Mesenchymal stem cell (in vitro differentiated cells and primary cell): ENCODE data around the gene SIGLEC10.
A peak's percentile ranks its signal among the peaks of the same experiment; 100 is the strongest.

Experiments
- DNase-seq: peaks from one replicate; pipeline ENCODE4 v3.0.0-alpha.2; 2013
- H2AFZ ChIP-seq: one replicate; pipeline ENCODE4 v1.6.1; 2013; ENCODE audit warnings: low read depth, mild to moderate bottlenecking, control low read depth, inconsistent platforms, low read length, moderate library complexity
- H2AK5ac ChIP-seq: 2 replicates; pipeline ENCODE4 v1.6.1; 2013; ENCODE audit warnings: low read length, moderate library complexity, mild to moderate bottlenecking, inconsistent platforms; ENCODE audit not compliant: severe bottlenecking
- H2BK120ac ChIP-seq: one replicate; pipeline ENCODE4 v1.6.1; 2013; ENCODE audit warnings: low read depth, mild to moderate bottlenecking, inconsistent platforms, low read length, moderate library complexity
- H2BK12ac ChIP-seq, 2 experiments: one replicate each; pipeline ENCODE4 v1.6.1; 2013; ENCODE audit warnings: inconsistent platforms in 2 of 2, low read length in 2 of 2, mild to moderate bottlenecking in 2 of 2, moderate library complexity in 2 of 2, control low read depth in 1 of 2
- H2BK15ac ChIP-seq: one replicate; pipeline ENCODE4 v1.6.1; 2013; ENCODE audit warnings: mild to moderate bottlenecking, low read depth, inconsistent platforms; ENCODE audit not compliant: poor library complexity, severe bottlenecking
- H2BK5ac ChIP-seq: 2 replicates; pipeline ENCODE4 v1.6.1; 2013; ENCODE audit warnings: low read depth, mild to moderate bottlenecking, low read length, control low read depth, inconsistent platforms; ENCODE audit not compliant: poor library complexity, severe bottlenecking
- H3K14ac ChIP-seq, 2 experiments: one replicate each; pipeline ENCODE4 v1.6.1; 2013; ENCODE audit warnings: inconsistent platforms in 2 of 2, low read length in 2 of 2, control low read depth in 1 of 2, mild to moderate bottlenecking in 1 of 2, moderate library complexity in 1 of 2
- H3K18ac ChIP-seq, 2 experiments: one replicate each; pipeline ENCODE4 v1.6.1; 2013; ENCODE audit warnings: inconsistent platforms in 2 of 2, low read length in 2 of 2, control low read depth in 1 of 2, low read depth in 1 of 2, mild to moderate bottlenecking in 1 of 2
- H3K23ac ChIP-seq, 2 experiments: one replicate each; pipeline ENCODE4 v1.6.1; 2013; ENCODE audit warnings: inconsistent platforms in 2 of 2, low read length in 2 of 2, mild to moderate bottlenecking in 2 of 2, moderate library complexity in 2 of 2, control low read depth in 1 of 2
- H3K27ac ChIP-seq: 2 replicates; pipeline ENCODE4 v1.5.1; 2013; ENCODE audit warnings: mild to moderate bottlenecking, moderate library complexity, low read length, control low read depth, inconsistent platforms; ENCODE audit not compliant: poor library complexity, severe bottlenecking
- H3K27me3 ChIP-seq, 2 experiments: 2 replicates each; pipeline versions ENCODE4 v1.6.1 to v1.7.0; 2013; ENCODE audit warnings: low read length in 2 of 2, mild to moderate bottlenecking in 2 of 2, moderate library complexity in 2 of 2, control low read depth in 1 of 2, inconsistent platforms in 1 of 2; ENCODE audit not compliant: control insufficient read depth in 1 of 2, insufficient read depth in 1 of 2
- H3K36me3 ChIP-seq, 2 experiments: 2 replicates each; pipeline versions ENCODE4 v1.6.1 to v1.7.0; 2013; ENCODE audit warnings: low read length in 2 of 2, control low read depth in 1 of 2, inconsistent platforms in 1 of 2, low read depth in 1 of 2, mild to moderate bottlenecking in 1 of 2; ENCODE audit not compliant: insufficient read depth in 2 of 2, control insufficient read depth in 1 of 2
- H3K4ac ChIP-seq, 2 experiments: one replicate each; pipeline ENCODE4 v1.6.1; 2013; ENCODE audit warnings: inconsistent platforms in 2 of 2, low read length in 2 of 2, mild to moderate bottlenecking in 2 of 2, moderate library complexity in 2 of 2, control low read depth in 1 of 2, low read depth in 1 of 2
- H3K4me1 ChIP-seq: 2 replicates; pipeline ENCODE4 v1.6.1; 2013; ENCODE audit warnings: low read depth, low read length, control low read depth; ENCODE audit not compliant: control insufficient read depth, insufficient read depth
- H3K4me2 ChIP-seq: 2 replicates; pipeline ENCODE4 v1.6.1; 2013; ENCODE audit warnings: low read length, mild to moderate bottlenecking, inconsistent platforms; ENCODE audit not compliant: poor library complexity, severe bottlenecking
- H3K4me3 ChIP-seq, 2 experiments: 2 replicates each; pipeline versions ENCODE4 v1.5.1 to v1.7.0; 2013; ENCODE audit warnings: low read length in 2 of 2, mild to moderate bottlenecking in 2 of 2, control low read depth in 1 of 2, low read depth in 1 of 2; ENCODE audit not compliant: insufficient read depth in 1 of 2
- H3K79me1 ChIP-seq: replicated peaks from 2 replicates; pipeline ENCODE4 v1.6.1; 2013; ENCODE audit warnings: mild to moderate bottlenecking, control low read depth, low read length, inconsistent platforms; ENCODE audit not compliant: poor library complexity, severe bottlenecking
- H3K9ac ChIP-seq: 2 replicates; pipeline ENCODE4 v1.7.0; 2013; ENCODE audit warnings: mild to moderate bottlenecking, low read length, moderate library complexity
- H3K9me3 ChIP-seq: 2 replicates; pipeline ENCODE4 v1.7.0; 2013; ENCODE audit warnings: mild to moderate bottlenecking, low read length; ENCODE audit not compliant: control insufficient read depth
- H4K8ac ChIP-seq: one replicate; pipeline ENCODE4 v1.6.1; 2013; ENCODE audit warnings: inconsistent platforms, mild to moderate bottlenecking, low read length, moderate library complexity
- H4K91ac ChIP-seq: one replicate; pipeline ENCODE4 v1.6.1; 2013; ENCODE audit warnings: mild to moderate bottlenecking, low read length, inconsistent platforms
- WGBS: methylation state at CpG from one replicate; pipeline ENCODE4 v1.1.7; 2013; ENCODE audit warnings: mixed read lengths; 5-methylcytosine and 5-hydroxymethylcytosine counted together

The SIGLEC10 gene

GRCh38 chr19:51462276-51462675 is 44.8 kb upstream of the SIGLEC10 start:
- no peak overlapping the region for H2BK120ac ChIP-seq
- H3K23ac ChIP-seq: no peak overlapping the region

GRCh38 chr19:51461723-51462161 is 44.3 kb upstream of the SIGLEC10 start:
- Histone ChIP-seq H3K9me3 (no peaks in the 10 kb centered on the region), H3K4ac (no peak overlapping the region), H3K79me1 (no peaks in the 10 kb centered on the region), H3K14ac (no peak overlapping the region), H3K4me3 (no peak overlapping the region), H3K23ac (no peak overlapping the region), H2AK5ac (no peak overlapping the region), H3K27me3 (peaks cover 0 to 47% of the 10 kb centered on the region in 2 experiments), H2BK15ac (no peak overlapping the region), H3K4me2 (no peak overlapping the region), H4K8ac (no peak overlapping the region), H3K27ac (no peak overlapping the region), H3K9ac (no peak overlapping the region), H3K36me3 (no peaks in the 10 kb centered on the region), H2BK120ac (no peak overlapping the region), H2AFZ (no peak overlapping the region), H4K91ac (no peak overlapping the region), H3K4me1 (no peaks in the 10 kb centered on the region), H2BK12ac (no peak overlapping the region), H2BK5ac (no peak overlapping the region), H3K18ac (no peak overlapping the region)
- DNase-seq: no peak
- WGBS: 78% methylated on average over 7 of the region's 8 CpGs

More at GRCh38 chr19:51462276-51462675, 44.8 kb upstream of the SIGLEC10 start:
- 68% methylated on average over 7 of the region's 7 CpGs for WGBS
- Histone ChIP-seq H3K27ac (no peak overlapping the region), H3K18ac (no peak overlapping the region), H3K27me3 (peaks cover 0 to 45% of the 10 kb centered on the region in 2 experiments), H3K9me3 (no peaks in the 10 kb centered on the region), H3K4me2 (no peak overlapping the region), H3K79me1 (no peaks in the 10 kb centered on the region), H2BK5ac (no peak overlapping the region), H3K14ac (no peak overlapping the region), H4K8ac (no peak overlapping the region), H2BK12ac (no peak overlapping the region), H2BK15ac (no peak overlapping the region), H3K4me1 (no peaks in the 10 kb centered on the region), H3K36me3 (no peaks in the 10 kb centered on the region), H4K91ac (no peak overlapping the region), H3K4ac (no peak overlapping the region), H2AFZ (no peak overlapping the region), H3K9ac (no peak overlapping the region), H3K4me3 (no peak overlapping the region), H2AK5ac (no peak overlapping the region)
- DNase-seq: no peak

- WGBS: 67% methylated on average over 12 of the region's 13 CpGs
- Histone ChIP-seq H3K18ac (no peak overlapping the region), H2BK5ac (no peak overlapping the region), H3K27ac (no peak overlapping the region), H3K4me1 (no peaks in the 10 kb centered on the region), H3K79me1 (no peaks in the 10 kb centered on the region), H4K91ac (no peak overlapping the region), H3K4me2 (no peak overlapping the region), H3K9ac (no peak overlapping the region), H2AK5ac (no peak overlapping the region), H2BK12ac (no peak overlapping the region), H3K27me3 (peaks cover 0 to 46% of the 10 kb centered on the region in 2 experiments), H2BK15ac (no peak overlapping the region), H4K8ac (no peak overlapping the region), H3K14ac (no peak overlapping the region), H3K36me3 (no peaks in the 10 kb centered on the region), H3K4me3 (peak overlapping the region in 1 of 2 experiments; percentile 60), H3K9me3 (no peaks in the 10 kb centered on the region), H2BK120ac (no peak overlapping the region), H2AFZ (no peak overlapping the region), H3K23ac (no peak overlapping the region), H3K4ac (no peak overlapping the region)
- DNase-seq: no peak
These were observed 42.9 kb upstream of the SIGLEC10 start for GRCh38 chr19:51460164-51460992.

GRCh38 chr19:51458899-51459505 is 41.6 kb upstream of the SIGLEC10 start:
- H4K8ac ChIP-seq: no peak overlapping the region
- H2AFZ ChIP-seq: no peak overlapping the region
- H3K18ac ChIP-seq: no peak overlapping the region
- no peak overlapping the region for H2BK5ac ChIP-seq
- H4K91ac ChIP-seq: no peak overlapping the region
- DNase-seq: no peak
- H3K27me3 ChIP-seq: peaks cover 0 to 48% of the 10 kb centered on the region in 2 experiments
- whole genome bisulfite sequencing: 78% methylated on average over 12 of the region's 14 CpGs
- no peak overlapping the region for H3K4ac ChIP-seq
- no peaks in the 10 kb centered on the region for H3K4me1 ChIP-seq
- no peak overlapping the region for H2AK5ac ChIP-seq
- H3K14ac ChIP-seq: no peak overlapping the region
- no peak overlapping the region for H2BK12ac ChIP-seq
- no peak overlapping the region for H3K4me3 ChIP-seq
- H3K79me1 ChIP-seq: no peaks in the 10 kb centered on the region
- no peaks in the 10 kb centered on the region for H3K36me3 ChIP-seq
- no peak overlapping the region for H2BK15ac ChIP-seq
- H3K4me2 ChIP-seq: no peak overlapping the region
- no peak overlapping the region for H2BK120ac ChIP-seq
- H3K9ac ChIP-seq: no peak overlapping the region
- H3K23ac ChIP-seq: no peak overlapping the region
- H3K9me3 ChIP-seq: no peaks in the 10 kb centered on the region
- no peak overlapping the region for H3K27ac ChIP-seq
